Liver (tissue), 9 donors: ENCODE measurements around the gene RNF168. TPM values are rescaled to one million over a fixed set of nuclear protein-coding genes. Genes with fewer than 3 reads are reported as not detected.

ENCODE experiments used
- DNase-seq: peaks from one replicate; pipeline ENCODE4 v3.0.0-alpha.2; 2017; ENCODE audit warnings: low spot score
- H3K27ac ChIP-seq, 2 donors: one replicate each; pipeline ENCODE4 v1.7.0; 2013; ENCODE audit warnings: inconsistent platforms in 2 of 2, low read length in 2 of 2, control low read depth in 1 of 2, low read depth in 1 of 2, mild to moderate bottlenecking in 1 of 2
- H3K27me3 ChIP-seq, 4 donors: one replicate each; pipeline versions ENCODE4 v1.6.1 to v1.7.0; 2013; ENCODE audit warnings: low read length in 3 of 4, inconsistent platforms in 1 of 4, mild to moderate bottlenecking in 1 of 4, moderate library complexity in 1 of 4; ENCODE audit not compliant: control insufficient read depth in 4 of 4, insufficient read depth in 4 of 4
- H3K36me3 ChIP-seq, 4 donors: one replicate each; pipeline versions ENCODE4 v1.6.1 to v1.7.0; 2013; ENCODE audit warnings: low read length in 3 of 4, mild to moderate bottlenecking in 3 of 4, low read depth in 1 of 4, moderate library complexity in 1 of 4; ENCODE audit not compliant: control insufficient read depth in 4 of 4, insufficient read depth in 3 of 4
- H3K4me1 ChIP-seq, 4 donors: one replicate each; pipeline versions ENCODE4 v1.6.1 to v1.7.0; 2013; ENCODE audit warnings: low read length in 3 of 4, mild to moderate bottlenecking in 3 of 4, moderate library complexity in 1 of 4; ENCODE audit not compliant: control insufficient read depth in 4 of 4, insufficient read depth in 4 of 4
- H3K4me3 ChIP-seq, 3 donors: one replicate each; pipeline versions ENCODE4 v1.6.1 to v1.7.0; 2013; ENCODE audit warnings: low read length in 3 of 3, control low read depth in 1 of 3, low read depth in 1 of 3, mild to moderate bottlenecking in 1 of 3
- H3K9ac ChIP-seq, 2 donors: one replicate each; pipeline ENCODE4 v1.7.0; 2013; ENCODE audit warnings: low read length in 2 of 2, mild to moderate bottlenecking in 2 of 2, moderate library complexity in 2 of 2, control low read depth in 1 of 2, low read depth in 1 of 2
- H3K9me3 ChIP-seq, 4 donors: one replicate each; pipeline versions ENCODE4 v1.6.1 to v1.7.0; 2013; ENCODE audit warnings: low read length in 3 of 4; ENCODE audit not compliant: control insufficient read depth in 4 of 4
- EGR1 ChIP-seq, 2 donors: IDR thresholded peaks; 2 replicates each; pipeline ENCODE4 v1.6.1; 2016 to 2018; ENCODE audit warnings: antibody characterized with exemption in 2 of 2, low read depth in 2 of 2
- FOXA1 ChIP-seq: IDR thresholded peaks from 2 replicates; pipeline ENCODE4 v1.6.1; 2016; ENCODE audit warnings: antibody characterized with exemption
- FOXA2 ChIP-seq: IDR thresholded peaks from 2 replicates; pipeline ENCODE4 v1.6.1; 2016; ENCODE audit warnings: antibody characterized with exemption
- GABPA ChIP-seq, 2 donors: IDR thresholded peaks in 1 of 2; conservative IDR thresholded peaks in 1 of 2; 2 replicates each; pipeline ENCODE4 v1.6.1; 2016; ENCODE audit warnings: antibody characterized with exemption in 2 of 2, mild to moderate bottlenecking in 1 of 2, moderate library complexity in 1 of 2
- HNF4A ChIP-seq, 2 donors: conservative IDR thresholded peaks; 2 replicates each; pipeline ENCODE4 v1.6.1; 2016; ENCODE audit warnings: antibody characterized with exemption in 2 of 2, mild to moderate bottlenecking in 2 of 2
- HNF4G ChIP-seq: IDR thresholded peaks from 2 replicates; pipeline ENCODE4 v1.6.1; 2016; ENCODE audit warnings: antibody characterized with exemption
- JUND ChIP-seq, 2 donors: IDR thresholded peaks; 2 replicates each; pipeline ENCODE4 v1.6.1; 2016; ENCODE audit warnings: antibody characterized with exemption in 2 of 2
- NR2F2 ChIP-seq: IDR thresholded peaks from 2 replicates; pipeline ENCODE4 v1.6.1; 2016; ENCODE audit warnings: antibody characterized with exemption
- RAD21 ChIP-seq, 2 donors: IDR thresholded peaks; 2 replicates each; pipeline ENCODE4 v1.6.1; 2016; ENCODE audit warnings: antibody characterized with exemption in 2 of 2, mild to moderate bottlenecking in 2 of 2
- RXRA ChIP-seq, 2 donors: IDR thresholded peaks; 2 replicates each; pipeline ENCODE4 v1.6.1; 2017 to 2018; ENCODE audit warnings: antibody characterized with exemption in 2 of 2, mild to moderate bottlenecking in 1 of 2
- SP1 ChIP-seq: IDR thresholded peaks from 2 replicates; pipeline ENCODE4 v1.6.1; 2018; ENCODE audit warnings: antibody characterized with exemption, mild to moderate bottlenecking
- TAF1 ChIP-seq: conservative IDR thresholded peaks from 2 replicates; pipeline ENCODE4 v1.6.1; 2016; ENCODE audit warnings: antibody characterized with exemption, mild to moderate bottlenecking
- YY1 ChIP-seq: IDR thresholded peaks from 2 replicates; pipeline ENCODE4 v1.6.1; 2016; ENCODE audit warnings: antibody characterized with exemption, mild to moderate bottlenecking
- WGBS: extraction: QIAGEN DNeasy Blood & Tissue Kit; methylation state at CpG from one replicate; pipeline ENCODE4 v1.1.7; 2013; 5-methylcytosine and 5-hydroxymethylcytosine counted together
- polyA plus RNA-seq, 2 donors: library from polyadenylated mRNA; stranded (reverse) in 1 of 2; unstranded in 1 of 2; fragments of 200-250 nt in 1 of 2; fragments of >200 nt in 1 of 2; fragmentation: Nextera tagmentation in 1 of 2; extraction: Ambion mirVana in 1 of 2; gene quantifications; one replicate each; pipeline versions ENCODE4 v1.2.1 to v1.2.3, GENCODE V29; 2013 to 2015
- total RNA-seq, 2 donors: library from RNA; depleted of rRNA; stranded (reverse); fragments of >200 nt; gene quantifications; one replicate each; pipeline ENCODE4 v1.2.3, GENCODE V29; 2014
- TF ChIP-seq, protein P1 (sequence below): fragments of 150-350 bp; IDR thresholded peaks from 2 replicates; pipeline ENCODE4 v1.5.1; 2017; ENCODE audit warnings: improper control_type of control experiment, low read depth, low read length; ENCODE audit not compliant: missing input control
- TF ChIP-seq, protein P2 (sequence below): IDR thresholded peaks from 2 replicates; pipeline ENCODE4 v1.6.1; 2016; ENCODE audit warnings: antibody characterized with exemption
- TF ChIP-seq, protein P3 (sequence below): IDR thresholded peaks from 2 replicates; pipeline ENCODE4 v1.6.1; 2016; ENCODE audit warnings: antibody characterized with exemption
- TF ChIP-seq, protein P4 (sequence below): IDR thresholded peaks from 2 replicates; pipeline ENCODE4 v1.6.1; 2016; ENCODE audit warnings: antibody characterized with exemption, mild to moderate bottlenecking
- TF ChIP-seq, protein P5 (sequence below): IDR thresholded peaks from 2 replicates; pipeline ENCODE4 v1.6.1; 2016; ENCODE audit warnings: antibody characterized with exemption
- donor health status: healthy.
- donor health status: healthy.
- donor health status: healthy.
- donor health status: healthy.
- donor health status: healthy.

The RNF168 gene
- total and polyA plus RNA-seq, 4 donors = 3.4 to 10.0 (median 7.3) TPM

DNA sequence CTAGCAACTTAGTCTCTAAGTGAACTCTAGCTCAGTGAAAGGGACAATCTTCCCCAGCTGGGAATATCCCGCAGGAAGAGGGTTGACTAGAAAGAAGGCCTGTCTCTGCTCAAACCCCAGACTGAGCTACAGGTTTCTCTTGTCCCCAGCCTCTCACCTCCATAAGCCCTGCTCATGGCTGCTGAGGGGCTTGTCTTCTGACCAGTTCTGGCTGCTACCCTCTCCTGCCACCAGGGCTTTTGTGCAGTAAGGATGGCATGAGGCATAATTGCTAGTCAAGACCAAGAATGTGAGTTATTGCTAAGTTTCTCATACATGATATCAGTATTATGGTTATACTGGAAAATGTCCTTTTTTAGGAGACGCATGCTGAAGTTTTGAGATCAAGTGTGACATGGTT lies 43.5 kb upstream of the RNF168 start:
- Histone ChIP-seq H3K9me3 (peaks cover 0 to 1% (median 0%) of the 10 kb centered on the region in 4 donors), H3K9ac (no peak overlapping the region), H3K27ac (no peak overlapping the region), H3K36me3 (no peaks in the 10 kb centered on the region), H3K4me3 (no peak overlapping the region), H3K4me1 (peaks cover 3 to 10% (median 8%) of the 10 kb centered on the region in 4 donors), H3K27me3 (no peaks in the 10 kb centered on the region)
- WGBS = over 99% methylated on average over 2 of the region's 2 CpGs
- DNase-seq = no peak
- TF ChIP-seq, protein P1, sequence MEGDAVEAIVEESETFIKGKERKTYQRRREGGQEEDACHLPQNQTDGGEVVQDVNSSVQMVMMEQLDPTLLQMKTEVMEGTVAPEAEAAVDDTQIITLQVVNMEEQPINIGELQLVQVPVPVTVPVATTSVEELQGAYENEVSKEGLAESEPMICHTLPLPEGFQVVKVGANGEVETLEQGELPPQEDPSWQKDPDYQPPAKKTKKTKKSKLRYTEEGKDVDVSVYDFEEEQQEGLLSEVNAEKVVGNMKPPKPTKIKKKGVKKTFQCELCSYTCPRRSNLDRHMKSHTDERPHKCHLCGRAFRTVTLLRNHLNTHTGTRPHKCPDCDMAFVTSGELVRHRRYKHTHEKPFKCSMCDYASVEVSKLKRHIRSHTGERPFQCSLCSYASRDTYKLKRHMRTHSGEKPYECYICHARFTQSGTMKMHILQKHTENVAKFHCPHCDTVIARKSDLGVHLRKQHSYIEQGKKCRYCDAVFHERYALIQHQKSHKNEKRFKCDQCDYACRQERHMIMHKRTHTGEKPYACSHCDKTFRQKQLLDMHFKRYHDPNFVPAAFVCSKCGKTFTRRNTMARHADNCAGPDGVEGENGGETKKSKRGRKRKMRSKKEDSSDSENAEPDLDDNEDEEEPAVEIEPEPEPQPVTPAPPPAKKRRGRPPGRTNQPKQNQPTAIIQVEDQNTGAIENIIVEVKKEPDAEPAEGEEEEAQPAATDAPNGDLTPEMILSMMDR = peak; percentile 4
- TF ChIP-seq SP1 = no peak

DNA sequence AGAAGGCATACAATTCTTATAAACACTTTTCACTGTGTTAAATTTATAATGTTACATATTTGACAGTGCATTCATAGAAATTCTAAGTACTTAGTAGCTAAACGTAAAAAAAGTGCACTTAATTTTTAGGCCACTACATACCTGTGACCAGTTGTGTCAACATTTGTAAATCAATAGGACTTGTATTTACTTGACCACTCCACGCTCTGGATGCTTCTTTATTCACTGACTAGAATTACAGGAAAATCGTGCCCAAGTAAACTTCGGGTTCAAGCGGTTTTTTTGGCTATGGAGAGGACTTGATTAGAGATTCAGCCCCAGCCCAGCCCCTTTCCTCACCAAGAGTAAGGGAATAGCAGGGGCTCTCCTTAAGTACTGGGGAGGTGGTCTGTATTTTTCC lies 43.0 kb upstream of the RNF168 start:
- Histone ChIP-seq H3K27ac (no peak overlapping the region), H3K9me3 (peaks cover 0 to 1% (median 0%) of the 10 kb centered on the region in 4 donors), H3K4me3 (no peak overlapping the region), H3K36me3 (no peaks in the 10 kb centered on the region), H3K4me1 (peaks cover 3 to 10% (median 8%) of the 10 kb centered on the region in 4 donors), H3K27me3 (no peaks in the 10 kb centered on the region), H3K9ac (no peak overlapping the region)
- WGBS = 36% methylated on average over 5 of the region's 5 CpGs
- no peak for DNase-seq
- TF ChIP-seq SP1 (peak; percentile 20), HNF4A (conservative IDR thresholded peaks at IDR 0.05) (peak in 1 of 2 donors; percentile 51), RXRA (IDR thresholded peaks at IDR 0.05) (peak in 1 of 2 donors; percentile 48), GABPA (IDR thresholded peaks at IDR 0.05 in 1 of 2, conservative IDR thresholded peaks at IDR 0.05 in 1 of 2) (no peak), FOXA2 (peak; percentile 68)
- TF ChIP-seq, protein P2, sequence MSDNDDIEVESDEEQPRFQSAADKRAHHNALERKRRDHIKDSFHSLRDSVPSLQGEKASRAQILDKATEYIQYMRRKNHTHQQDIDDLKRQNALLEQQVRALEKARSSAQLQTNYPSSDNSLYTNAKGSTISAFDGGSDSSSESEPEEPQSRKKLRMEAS = no peak

DNA sequence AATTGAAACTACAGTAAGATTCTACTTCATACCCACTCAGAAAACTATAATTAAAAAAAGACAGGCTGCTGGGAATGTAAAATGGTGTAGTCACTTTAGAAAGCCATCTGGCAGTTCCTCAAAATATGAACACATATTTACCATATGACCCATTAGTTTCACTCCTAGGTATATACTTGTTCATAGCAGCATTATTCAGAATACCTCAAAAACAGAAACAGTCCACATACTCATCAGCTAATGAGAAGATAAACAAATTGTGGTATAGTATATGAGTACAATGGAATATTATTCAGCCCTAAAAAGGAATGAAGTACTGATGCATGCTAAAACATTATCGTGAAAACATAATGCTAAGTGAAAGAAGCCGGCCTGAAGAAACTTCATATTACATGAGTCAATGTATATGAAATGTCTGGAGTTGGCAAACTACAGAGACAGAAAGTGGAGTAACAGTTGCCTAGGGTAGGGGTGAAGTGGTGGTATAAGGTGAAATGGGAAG lies 41.0 kb upstream of the RNF168 start:
- H3K4me1 ChIP-seq = peaks cover 3 to 10% (median 8%) of the 10 kb centered on the region in 4 donors
- no peak overlapping the region for H3K27ac ChIP-seq
- no peak for DNase-seq
- WGBS = 97% methylated on average over 2 of the region's 2 CpGs
- H3K9me3 ChIP-seq = peaks cover 0 to under 1% (median 0%) of the 10 kb centered on the region in 4 donors
- no peaks in the 10 kb centered on the region for H3K27me3 ChIP-seq
- H3K4me3 ChIP-seq = no peak overlapping the region
- H3K9ac ChIP-seq = no peak overlapping the region
- no peaks in the 10 kb centered on the region for H3K36me3 ChIP-seq
- TF ChIP-seq, protein P3, sequence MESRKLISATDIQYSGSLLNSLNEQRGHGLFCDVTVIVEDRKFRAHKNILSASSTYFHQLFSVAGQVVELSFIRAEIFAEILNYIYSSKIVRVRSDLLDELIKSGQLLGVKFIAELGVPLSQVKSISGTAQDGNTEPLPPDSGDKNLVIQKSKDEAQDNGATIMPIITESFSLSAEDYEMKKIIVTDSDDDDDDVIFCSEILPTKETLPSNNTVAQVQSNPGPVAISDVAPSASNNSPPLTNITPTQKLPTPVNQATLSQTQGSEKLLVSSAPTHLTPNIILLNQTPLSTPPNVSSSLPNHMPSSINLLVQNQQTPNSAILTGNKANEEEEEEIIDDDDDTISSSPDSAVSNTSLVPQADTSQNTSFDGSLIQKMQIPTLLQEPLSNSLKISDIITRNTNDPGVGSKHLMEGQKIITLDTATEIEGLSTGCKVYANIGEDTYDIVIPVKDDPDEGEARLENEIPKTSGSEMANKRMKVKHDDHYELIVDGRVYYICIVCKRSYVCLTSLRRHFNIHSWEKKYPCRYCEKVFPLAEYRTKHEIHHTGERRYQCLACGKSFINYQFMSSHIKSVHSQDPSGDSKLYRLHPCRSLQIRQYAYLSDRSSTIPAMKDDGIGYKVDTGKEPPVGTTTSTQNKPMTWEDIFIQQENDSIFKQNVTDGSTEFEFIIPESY = no peak
- TF ChIP-seq, protein P4, sequence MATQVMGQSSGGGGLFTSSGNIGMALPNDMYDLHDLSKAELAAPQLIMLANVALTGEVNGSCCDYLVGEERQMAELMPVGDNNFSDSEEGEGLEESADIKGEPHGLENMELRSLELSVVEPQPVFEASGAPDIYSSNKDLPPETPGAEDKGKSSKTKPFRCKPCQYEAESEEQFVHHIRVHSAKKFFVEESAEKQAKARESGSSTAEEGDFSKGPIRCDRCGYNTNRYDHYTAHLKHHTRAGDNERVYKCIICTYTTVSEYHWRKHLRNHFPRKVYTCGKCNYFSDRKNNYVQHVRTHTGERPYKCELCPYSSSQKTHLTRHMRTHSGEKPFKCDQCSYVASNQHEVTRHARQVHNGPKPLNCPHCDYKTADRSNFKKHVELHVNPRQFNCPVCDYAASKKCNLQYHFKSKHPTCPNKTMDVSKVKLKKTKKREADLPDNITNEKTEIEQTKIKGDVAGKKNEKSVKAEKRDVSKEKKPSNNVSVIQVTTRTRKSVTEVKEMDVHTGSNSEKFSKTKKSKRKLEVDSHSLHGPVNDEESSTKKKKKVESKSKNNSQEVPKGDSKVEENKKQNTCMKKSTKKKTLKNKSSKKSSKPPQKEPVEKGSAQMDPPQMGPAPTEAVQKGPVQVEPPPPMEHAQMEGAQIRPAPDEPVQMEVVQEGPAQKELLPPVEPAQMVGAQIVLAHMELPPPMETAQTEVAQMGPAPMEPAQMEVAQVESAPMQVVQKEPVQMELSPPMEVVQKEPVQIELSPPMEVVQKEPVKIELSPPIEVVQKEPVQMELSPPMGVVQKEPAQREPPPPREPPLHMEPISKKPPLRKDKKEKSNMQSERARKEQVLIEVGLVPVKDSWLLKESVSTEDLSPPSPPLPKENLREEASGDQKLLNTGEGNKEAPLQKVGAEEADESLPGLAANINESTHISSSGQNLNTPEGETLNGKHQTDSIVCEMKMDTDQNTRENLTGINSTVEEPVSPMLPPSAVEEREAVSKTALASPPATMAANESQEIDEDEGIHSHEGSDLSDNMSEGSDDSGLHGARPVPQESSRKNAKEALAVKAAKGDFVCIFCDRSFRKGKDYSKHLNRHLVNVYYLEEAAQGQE = no peak
- TF ChIP-seq SP1 (no peak), EGR1 (IDR thresholded peaks at IDR 0.05; ENCODE audit: low read depth in 2 of 2) (no peak), GABPA (IDR thresholded peaks at IDR 0.05 in 1 of 2, conservative IDR thresholded peaks at IDR 0.05 in 1 of 2) (no peak), RXRA (IDR thresholded peaks at IDR 0.05) (no peak), JUND (IDR thresholded peaks at IDR 0.05) (no peak), TAF1 (no peak), RAD21 (IDR thresholded peaks at IDR 0.05) (no peak), NR2F2 (no peak), FOXA1 (no peak), YY1 (no peak), FOXA2 (no peak), HNF4G (no peak)
- TF ChIP-seq, protein P2 = no peak
- TF ChIP-seq, protein P5, sequence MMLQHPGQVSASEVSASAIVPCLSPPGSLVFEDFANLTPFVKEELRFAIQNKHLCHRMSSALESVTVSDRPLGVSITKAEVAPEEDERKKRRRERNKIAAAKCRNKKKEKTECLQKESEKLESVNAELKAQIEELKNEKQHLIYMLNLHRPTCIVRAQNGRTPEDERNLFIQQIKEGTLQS = no peak
